ENCODE results near the gene COLEC11.
"Not testable (repeated sequence)": the region's sequence is repeated elsewhere in the genome, so short reads cannot be mapped to it uniquely, and the experiment has no call there.

COLEC11 gene

GRCh38 chr2:3612639-3613523, 18.0 kb downstream of the COLEC11 start:
- no peak for DNase-seq (ENCODE audit: low read depth in 1 of 2, low spot score in 1 of 2)
- in situ Hi-C loops (cut with HindIII; ENCODE audit: low pct_unique_long_range_greater_than_20kb, low sequenced_read_pairs) = no loop called here
- no peak for TF ChIP-seq JUND (IDR thresholded peaks at IDR 0.05; ENCODE audit: low read depth)

- in situ Hi-C loops (cut with HindIII; ENCODE audit: low pct_unique_long_range_greater_than_20kb, low sequenced_read_pairs) = no loop called here
- DNase-seq (ENCODE audit: low read depth in 1 of 2, low spot score in 1 of 2) = no peak
These were observed 18.6 kb downstream of the COLEC11 start for GRCh38 chr2:3613524-3613905.

GRCh38 chr2:3614743-3615142, 19.8 kb downstream of the COLEC11 start:
- DNase-seq (ENCODE audit: low read depth in 1 of 2, low spot score in 1 of 2); in situ Hi-C loops (cut with HindIII; ENCODE audit: low pct_unique_long_range_greater_than_20kb, low sequenced_read_pairs): not testable (repeated sequence)

More at GRCh38 chr2:3613524-3613905, 18.6 kb downstream of the COLEC11 start:
- TF ChIP-seq JUND (IDR thresholded peaks at IDR 0.05; ENCODE audit: low read depth) = no peak

- DNase-seq (ENCODE audit: low read depth in 1 of 2, low spot score in 1 of 2); in situ Hi-C loops (cut with HindIII; ENCODE audit: low pct_unique_long_range_greater_than_20kb, low sequenced_read_pairs): not testable (repeated sequence)
These were observed 20.8 kb downstream of the COLEC11 start for GRCh38 chr2:3615541-3616200.

- in situ Hi-C loops (cut with HindIII; ENCODE audit: low pct_unique_long_range_greater_than_20kb, low sequenced_read_pairs); DNase-seq (ENCODE audit: low read depth in 1 of 2, low spot score in 1 of 2): not testable (repeated sequence)
These were observed 21.7 kb downstream of the COLEC11 start for GRCh38 chr2:3616435-3617197.

- in situ Hi-C loops (cut with HindIII; ENCODE audit: low pct_unique_long_range_greater_than_20kb, low sequenced_read_pairs) = no loop called here
- DNase-seq (ENCODE audit: low read depth in 1 of 2, low spot score in 1 of 2) = no peak
- no peak for TF ChIP-seq JUND (IDR thresholded peaks at IDR 0.05; ENCODE audit: low read depth)
These were observed 22.4 kb downstream of the COLEC11 start for GRCh38 chr2:3617198-3617890.

- no peak for DNase-seq (ENCODE audit: low read depth in 1 of 2, low spot score in 1 of 2)
- in situ Hi-C loops (cut with HindIII; ENCODE audit: low pct_unique_long_range_greater_than_20kb, low sequenced_read_pairs) = no loop called here
These were observed 23.5 kb downstream of the COLEC11 start for GRCh38 chr2:3618367-3618766.

GRCh38 chr2:3619033-3619432, 24.1 kb downstream of the COLEC11 start:
- TF ChIP-seq JUND (IDR thresholded peaks at IDR 0.05; ENCODE audit: low read depth) = no peak
- in situ Hi-C loops (cut with HindIII; ENCODE audit: low pct_unique_long_range_greater_than_20kb, low sequenced_read_pairs) = no loop called here
- DNase-seq (ENCODE audit: low read depth in 1 of 2, low spot score in 1 of 2) = no peak

More at GRCh38 chr2:3618367-3618766, 23.5 kb downstream of the COLEC11 start:
- TF ChIP-seq JUND (IDR thresholded peaks at IDR 0.05; ENCODE audit: low read depth) = no peak

GRCh38 chr2:3619661-3620060, 24.7 kb downstream of the COLEC11 start:
- in situ Hi-C loops (cut with HindIII; ENCODE audit: low pct_unique_long_range_greater_than_20kb, low sequenced_read_pairs); DNase-seq (ENCODE audit: low read depth in 1 of 2, low spot score in 1 of 2): not testable (repeated sequence)

GRCh38 chr2:3620834-3621233, 25.9 kb downstream of the COLEC11 start:
- in situ Hi-C loops (cut with HindIII; ENCODE audit: low pct_unique_long_range_greater_than_20kb, low sequenced_read_pairs) = no loop called here
- TF ChIP-seq JUND (IDR thresholded peaks at IDR 0.05; ENCODE audit: low read depth) = no peak
- no peak for DNase-seq (ENCODE audit: low read depth in 1 of 2, low spot score in 1 of 2)

GRCh38 chr2:3622967-3623366, 28.1 kb downstream of the COLEC11 start:
- in situ Hi-C loops (cut with HindIII; ENCODE audit: low pct_unique_long_range_greater_than_20kb, low sequenced_read_pairs) = no loop called here

GRCh38 chr2:3624059-3624794, 29.3 kb downstream of the COLEC11 start:
- no peak for TF ChIP-seq JUND (IDR thresholded peaks at IDR 0.05; ENCODE audit: low read depth)
- in situ Hi-C loops (cut with HindIII; ENCODE audit: low pct_unique_long_range_greater_than_20kb, low sequenced_read_pairs) = no loop called here
- DNase-seq (ENCODE audit: low read depth in 1 of 2, low spot score in 1 of 2) = no peak

More at GRCh38 chr2:3622967-3623366, 28.1 kb downstream of the COLEC11 start:
- TF ChIP-seq JUND (IDR thresholded peaks at IDR 0.05; ENCODE audit: low read depth) = no peak
- no peak for DNase-seq (ENCODE audit: low read depth in 1 of 2, low spot score in 1 of 2)
